B cell (primary cell): Measurements from ENCODE around the gene CCDC88C. TPM values are rescaled to one million over a fixed set of nuclear protein-coding genes. Genes with fewer than 3 reads are reported as not detected.

Experiments
- ATAC-seq: fragments of 200-7000 bp; cut with Tn5 transposase; one replicate; pipeline ENCODE4 v1.10.0; 2021; ENCODE audit warnings: low read depth, mild to moderate bottlenecking, moderate number of reproducible peaks, moderate library complexity
- CTCF ChIA-PET: fragments of 350-600 bp; sonication (Branson Sonifier 250); formaldehyde crosslinking; loops from one replicate; lab custom pipeline; 2021; ENCODE audit warnings: antibody characterized with exemption, inconsistent platforms; lab: Charles Lee
- POLR2A ChIA-PET: fragments of 350-600 bp; sonication (Branson Sonifier 250); formaldehyde crosslinking; loops from one replicate; lab custom pipeline; 2021; ENCODE audit warnings: antibody characterized with exemption; lab: Charles Lee
- DNase-seq: peaks from one replicate; pipeline ENCODE4 v3.0.0; 2013
- H2AFZ ChIP-seq: 2 replicates; pipeline ENCODE4 v1.6.1; 2012; ENCODE audit warnings: mild to moderate bottlenecking, low read depth, low read length; ENCODE audit not compliant: insufficient read depth, poor library complexity, severe bottlenecking
- H3K27ac ChIP-seq, 2 donors: 1 replicate in 1 of 2; 2 replicates in 1 of 2; pipeline ENCODE4 v1.5.1; 2012 to 2013; ENCODE audit warnings: low read length in 2 of 2, mild to moderate bottlenecking in 2 of 2, moderate library complexity in 1 of 2
- H3K27me3 ChIP-seq, 4 experiments: fragments of 200-600 bp in 1 of 4; sonication (generic) in 1 of 4; replicated peaks in 1 of 4; 1 replicate in 2 of 4; 2 replicates in 2 of 4; pipeline versions ENCODE4 v1.6.1 to v1.7.0; 2013 to 2016; ENCODE audit warnings: low read length in 3 of 4, mild to moderate bottlenecking in 2 of 4, mixed read lengths in 1 of 4, moderate library complexity in 1 of 4; ENCODE audit not compliant: insufficient read depth in 4 of 4, control insufficient read depth in 3 of 4; ENCODE audit errors: control extremely low read depth in 1 of 4
- H3K36me3 ChIP-seq, 2 experiments: replicated peaks in 1 of 2; 1 replicate in 1 of 2; 2 replicates in 1 of 2; pipeline versions ENCODE4 v1.6.1 to v1.7.1; 2013; ENCODE audit warnings: low read length in 1 of 2; ENCODE audit not compliant: insufficient read depth in 2 of 2, control insufficient read depth in 1 of 2; ENCODE audit errors: control extremely low read depth in 1 of 2, extremely low read depth in 1 of 2
- H3K4me1 ChIP-seq, 2 donors: fragments of 200-600 bp in 1 of 2; sonication (generic) in 1 of 2; 1 replicate in 1 of 2; 2 replicates in 1 of 2; pipeline versions ENCODE4 v1.5.1 to v1.6.1; 2013 to 2017; ENCODE audit warnings: low read length in 2 of 2; ENCODE audit not compliant: control insufficient read depth in 2 of 2, insufficient read depth in 2 of 2
- H3K4me2 ChIP-seq: replicated peaks from 2 replicates; pipeline ENCODE3; 2012; ENCODE audit warnings: mild to moderate bottlenecking, low read depth, low read length; ENCODE audit not compliant: poor library complexity, severe bottlenecking
- H3K4me3 ChIP-seq, 5 experiments: fragments of 200-600 bp in 1 of 5; sonication (generic) in 1 of 5; 1 replicate in 3 of 5; 2 replicates in 2 of 5; pipeline versions ENCODE4 v1.5.1 to v1.7.0; 2011 to 2016; ENCODE audit warnings: low read length in 4 of 5, mild to moderate bottlenecking in 4 of 5, low read depth in 2 of 5, control low read depth in 1 of 5, moderate library complexity in 1 of 5; ENCODE audit not compliant: insufficient read depth in 1 of 5; ENCODE audit errors: control extremely low read depth in 1 of 5, extremely low read depth in 1 of 5
- H3K79me2 ChIP-seq: fragments of 200-600 bp; sonication (generic); one replicate; pipeline ENCODE4 v1.6.0; 2016; ENCODE audit warnings: low read length; ENCODE audit not compliant: control insufficient read depth, insufficient read depth
- H3K9ac ChIP-seq: fragments of 200-600 bp; sonication (generic); 2 replicates; pipeline ENCODE4 v1.6.1; 2017; ENCODE audit warnings: mild to moderate bottlenecking, low read length, moderate library complexity
- H3K9me3 ChIP-seq, 3 donors: one replicate each; pipeline versions ENCODE4 v1.6.1 to v1.7.1; 2013; ENCODE audit warnings: low read length in 2 of 3; ENCODE audit not compliant: control insufficient read depth in 2 of 3, insufficient read depth in 1 of 3; ENCODE audit errors: control extremely low read depth in 1 of 3
- H4K20me1 ChIP-seq: 2 replicates; pipeline ENCODE4 v1.6.0; 2012; ENCODE audit warnings: mild to moderate bottlenecking, low read length; ENCODE audit not compliant: insufficient read depth, control insufficient read depth, poor library complexity, severe bottlenecking
- H3K27ac Mint-ChIP-seq: one replicate; pipeline ENCODE4 v1.8.0; 2021; ENCODE audit warnings: mixed read lengths
- H3K27me3 Mint-ChIP-seq: one replicate; pipeline ENCODE4 v1.8.0; 2021; ENCODE audit warnings: mixed read lengths
- H3K4me1 Mint-ChIP-seq: one replicate; pipeline ENCODE4 v1.8.0; 2021; ENCODE audit warnings: mixed read lengths
- H3K4me3 Mint-ChIP-seq: one replicate; pipeline ENCODE4 v1.8.0; 2021; ENCODE audit warnings: mixed read lengths
- H3K9me3 Mint-ChIP-seq: one replicate; pipeline ENCODE4 v1.8.0; 2022; ENCODE audit warnings: mixed read lengths; ENCODE audit not compliant: insufficient read depth
- EZH2 ChIP-seq: IDR thresholded peaks from 2 replicates; pipeline ENCODE4 v1.6.1; 2012; ENCODE audit warnings: borderline replicate concordance, low read depth, mild to moderate bottlenecking, moderate library complexity, low read length; ENCODE audit not compliant: insufficient read depth, poor library complexity, severe bottlenecking
- WGBS: methylation state at CpG from one replicate; pipeline ENCODE4 v1.1.5; 2013; ENCODE audit warnings: missing lambda C conversion rate; ENCODE audit not compliant: insufficient coverage; 5-methylcytosine and 5-hydroxymethylcytosine counted together
- intact Hi-C: fragments of 100-400 bp; cut with micrococcal nuclease; formaldehyde crosslinking; loops from one replicate; pipeline ENCODE4 v1.10.0; 2022
- polyA plus RNA-seq: library from polyadenylated mRNA; depleted of rRNA; stranded (reverse); fragments of >200 nt; gene quantifications from 2 replicates; pipeline ENCODE4 v1.2.3, GENCODE V29; 2012
- total RNA-seq, 2 donors: library from RNA; stranded (reverse); fragments of 120-200 nt in 1 of 2; gene quantifications; 1 replicate in 1 of 2; 2 replicates in 1 of 2; pipeline versions ENCODE4 v1.2.3 to v1.2.4, GENCODE V29; 2013 to 2022
- TF ChIP-seq, protein P1 (sequence below): fragments of 200-600 bp; IDR thresholded peaks from one replicate; pipeline ENCODE4 v1.8.0; 2022; ENCODE audit warnings: antibody characterized with exemption, mild to moderate bottlenecking

Gene CCDC88C
- total and polyA plus RNA-seq, 2 donors (not counting 1 experiment from before 2014, with no cell fraction given): 98.7 to 181 TPM

DNA sequence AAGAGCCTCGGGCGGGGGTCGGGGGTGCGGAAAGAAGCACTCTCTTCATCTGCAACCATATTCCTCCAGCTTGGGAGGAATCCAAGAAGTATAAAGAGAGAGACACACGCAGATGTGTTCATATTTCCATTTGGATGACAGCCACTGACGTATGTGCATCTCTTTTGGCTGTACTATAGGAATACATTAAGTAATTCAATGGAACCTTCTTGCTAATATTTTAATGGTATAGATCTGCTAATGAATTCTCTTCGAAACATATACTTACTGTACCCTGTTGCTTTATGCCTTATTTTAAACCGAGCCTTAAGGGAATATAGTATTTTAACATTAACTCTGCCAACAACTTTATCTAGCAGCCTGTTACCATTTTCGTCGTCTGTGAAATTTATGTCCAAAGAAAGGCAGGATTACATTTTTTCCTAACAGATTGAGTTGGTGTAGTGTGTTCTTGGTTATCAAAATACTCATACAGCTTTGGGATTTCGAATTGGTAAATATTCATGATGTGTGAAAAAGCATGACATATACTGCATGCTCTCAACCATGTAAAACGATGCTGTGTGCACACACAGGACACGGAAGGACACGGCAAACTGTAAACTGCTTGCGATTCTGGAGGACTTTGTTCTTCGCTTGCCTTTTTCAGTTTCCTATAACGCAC is 84.5 kb downstream of the CCDC88C start:
- Histone ChIP-seq H3K4me1 (peaks cover 34 to 54% of the 10 kb centered on the region in 2 donors), H3K79me2 (peaks cover 81% of the 10 kb centered on the region), H4K20me1 (peaks cover 63% of the 10 kb centered on the region), H3K36me3 (peaks cover 0 to 90% of the 10 kb centered on the region in 2 experiments), H3K4me2 (no peak overlapping the region), H3K9me3 (no peaks in the 10 kb centered on the region), H3K9ac (no peak overlapping the region), H3K4me3 (no peak overlapping the region), H3K27ac (peak overlapping the region in 1 of 2 donors; percentile 62), H2AFZ (no peak overlapping the region), H3K27me3 (no peaks in the 10 kb centered on the region)
- ATAC-seq (no peak), DNase-seq (no peak)
- Mint-ChIP-seq H3K27me3 (no peaks in the 10 kb centered on the region), H3K4me1 (peaks cover 51% of the 10 kb centered on the region), H3K27ac (peak overlapping the region; percentile 87), H3K9me3 (no peaks in the 10 kb centered on the region), H3K4me3 (no peak overlapping the region)
- POLR2A ChIA-PET: interaction anchor here (0.5 to 0.6 kb wide), 2 partner anchors 10 to 23 kb away, joined by 3 read pairs; no protein-coding TSS in a partner anchor
- intact Hi-C loops: no loop called here
- WGBS: 97% methylated on average over 4 of the region's 17 CpGs
- no peak for TF ChIP-seq EZH2
- TF ChIP-seq, protein P1, sequence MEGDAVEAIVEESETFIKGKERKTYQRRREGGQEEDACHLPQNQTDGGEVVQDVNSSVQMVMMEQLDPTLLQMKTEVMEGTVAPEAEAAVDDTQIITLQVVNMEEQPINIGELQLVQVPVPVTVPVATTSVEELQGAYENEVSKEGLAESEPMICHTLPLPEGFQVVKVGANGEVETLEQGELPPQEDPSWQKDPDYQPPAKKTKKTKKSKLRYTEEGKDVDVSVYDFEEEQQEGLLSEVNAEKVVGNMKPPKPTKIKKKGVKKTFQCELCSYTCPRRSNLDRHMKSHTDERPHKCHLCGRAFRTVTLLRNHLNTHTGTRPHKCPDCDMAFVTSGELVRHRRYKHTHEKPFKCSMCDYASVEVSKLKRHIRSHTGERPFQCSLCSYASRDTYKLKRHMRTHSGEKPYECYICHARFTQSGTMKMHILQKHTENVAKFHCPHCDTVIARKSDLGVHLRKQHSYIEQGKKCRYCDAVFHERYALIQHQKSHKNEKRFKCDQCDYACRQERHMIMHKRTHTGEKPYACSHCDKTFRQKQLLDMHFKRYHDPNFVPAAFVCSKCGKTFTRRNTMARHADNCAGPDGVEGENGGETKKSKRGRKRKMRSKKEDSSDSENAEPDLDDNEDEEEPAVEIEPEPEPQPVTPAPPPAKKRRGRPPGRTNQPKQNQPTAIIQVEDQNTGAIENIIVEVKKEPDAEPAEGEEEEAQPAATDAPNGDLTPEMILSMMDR: no peak
- CTCF ChIA-PET: interaction anchor here (1.1 kb wide), 1 partner anchor 10 kb away, joined by 3 read pairs; no protein-coding TSS in a partner anchor
